ENCODE data around the gene PITHD1.

GRCh38 chr1:23748016-23748415, 30.2 kb upstream of the PITHD1 start:
- no peak for TF ChIP-seq POLR2AphosphoS5 (IDR thresholded peaks at IDR 0.05; ENCODE audit: borderline replicate concordance, low read depth, low read length)
- TF ChIP-seq EZH2 (IDR thresholded peaks at IDR 0.05), result no peak
